ENCODE results near the gene FOLR3. TPM values are rescaled to one million over a fixed set of nuclear protein-coding genes. Genes with fewer than 3 reads are reported as not detected.

The FOLR3 gene
- total and polyA plus RNA-seq, 2 experiments from 2014 or later, result not detected

GRCh38 chr11:72111300-72112142 lies 24.0 kb upstream of the FOLR3 start:
- Histone ChIP-seq H3K9me3 (ENCODE audit: low read depth) (no peaks in the 10 kb centered on the region), H3K4me3 (peak overlapping the region; percentile 40)

DNA sequence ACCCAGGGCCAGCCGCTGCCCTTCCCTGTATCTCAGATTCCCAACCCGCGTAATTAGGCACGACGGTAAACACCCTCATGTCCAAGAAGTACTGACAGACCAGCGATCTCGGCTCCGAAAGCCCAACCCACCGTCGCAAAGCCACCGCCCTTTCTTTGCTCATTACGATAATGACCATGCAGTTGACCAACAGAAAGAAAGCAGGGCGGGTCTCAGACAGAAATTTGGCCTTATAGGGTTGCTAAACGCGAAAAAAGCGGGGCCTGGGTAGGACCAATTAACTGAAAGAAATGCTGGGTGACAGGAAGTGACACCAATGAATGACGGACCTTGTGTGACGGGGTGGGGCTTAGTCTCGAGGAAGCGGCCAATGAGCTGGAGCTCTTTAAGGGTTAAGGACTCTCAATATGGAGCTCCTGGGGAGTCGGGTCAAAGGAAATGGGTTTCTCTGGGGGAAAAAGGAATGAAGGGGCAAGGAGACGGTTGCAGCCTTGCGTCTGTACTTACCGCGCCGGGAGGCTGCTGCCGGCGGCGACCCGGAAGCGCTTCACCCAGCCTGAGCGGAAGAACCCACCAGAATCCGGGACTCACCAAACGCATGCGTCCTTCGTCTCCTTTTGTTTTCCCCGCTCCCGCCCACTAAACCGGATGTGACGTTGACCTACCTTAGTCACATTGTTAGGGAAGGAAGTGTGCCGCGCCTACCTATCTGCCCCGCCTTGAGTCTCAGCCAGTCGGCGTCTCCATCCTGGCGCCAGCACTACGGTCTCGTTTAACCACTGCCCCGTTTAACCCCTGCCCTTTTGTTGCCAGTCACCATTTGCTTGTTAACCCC lies 23.2 kb upstream of the FOLR3 start, which contains the start of gene ANAPC15:
TSS of gene ANAPC15 (minus strand) at position 553 of the 835 bp plus-strand sequence. CDS start 1,419 bp downstream, outside the sequence.
- TF ChIP-seq CTCF (IDR thresholded peaks at IDR 0.05; ENCODE audit: low read depth, low read length), result no peak
- Histone ChIP-seq H3K9me3 (ENCODE audit: low read depth) (no peaks in the 10 kb centered on the region), H3K4me3 (peak within 1 kb of the TSS; percentile 44), H3K27me3 (no peaks in the 10 kb centered on the region), H3K27ac (peak within 1 kb of the TSS; percentile 98), H3K4me1 (ENCODE audit: low read depth) (peaks cover 7% of the 10 kb centered on the region), H3K36me3 (no peaks in the 10 kb centered on the region)
- DNase-seq (ENCODE audit: low read depth in 1 of 2, low spot score in 1 of 2), result peak; percentile 99 to 100

More at GRCh38 chr11:72111300-72112142, 24.0 kb upstream of the FOLR3 start:
- H3K27ac ChIP-seq, result peak overlapping the region; percentile 98
- TF ChIP-seq CTCF (IDR thresholded peaks at IDR 0.05; ENCODE audit: low read depth, low read length), result no peak
- DNase-seq (ENCODE audit: low read depth in 1 of 2, low spot score in 1 of 2), result no peak
- H3K36me3 ChIP-seq, result no peaks in the 10 kb centered on the region
- H3K27me3 ChIP-seq, result no peaks in the 10 kb centered on the region
- H3K4me1 ChIP-seq (ENCODE audit: low read depth), result peaks cover 7% of the 10 kb centered on the region

DNA sequence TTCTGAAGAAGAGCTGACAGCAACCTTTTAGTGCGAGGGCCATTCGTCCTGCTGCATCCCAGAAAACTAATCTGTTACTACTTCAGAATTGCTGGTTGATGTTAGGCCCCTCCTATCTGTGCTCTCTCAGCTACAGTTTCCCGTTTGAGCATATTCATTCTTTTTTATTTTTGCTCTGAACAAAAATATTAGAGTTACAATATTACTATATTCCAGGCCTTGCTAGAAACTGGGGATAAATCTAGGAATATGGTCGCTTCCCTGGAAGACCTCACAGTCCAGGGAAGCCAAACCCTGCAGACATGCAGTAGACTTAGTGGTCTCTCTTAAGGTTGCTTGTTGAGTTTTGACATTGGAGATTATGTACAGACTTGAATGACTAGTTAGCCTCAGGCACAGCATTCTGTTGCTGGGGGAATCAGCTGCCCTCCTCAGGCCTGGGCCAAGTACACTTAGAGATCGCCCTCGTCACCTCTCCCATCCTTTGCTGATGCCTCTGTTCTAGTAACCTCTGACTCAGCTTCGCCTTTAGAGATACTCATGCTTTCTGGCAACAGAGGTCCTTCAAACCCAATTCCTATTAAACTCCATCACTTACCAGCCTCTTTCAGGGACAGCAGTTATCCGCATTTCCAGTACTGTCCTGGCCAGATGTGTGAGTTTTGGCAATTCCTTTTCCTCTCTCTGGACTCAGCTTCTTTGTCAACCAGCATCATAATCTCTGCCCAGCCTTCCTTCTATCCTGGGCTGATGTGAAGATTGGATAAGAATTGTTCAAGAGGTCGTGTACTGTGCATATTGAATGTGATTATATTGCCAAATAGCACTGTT lies 22.3 kb upstream of the FOLR3 start:
- H3K36me3 ChIP-seq, result no peaks in the 10 kb centered on the region
- DNase-seq (ENCODE audit: low read depth in 1 of 2, low spot score in 1 of 2), result no peak
- no peaks in the 10 kb centered on the region for H3K27me3 ChIP-seq
- H3K4me3 ChIP-seq, result peak overlapping the region; percentile 44
- no peaks in the 10 kb centered on the region for H3K9me3 ChIP-seq (ENCODE audit: low read depth)
- TF ChIP-seq CTCF (IDR thresholded peaks at IDR 0.05; ENCODE audit: low read depth, low read length), result no peak
- peaks cover 7% of the 10 kb centered on the region for H3K4me1 ChIP-seq (ENCODE audit: low read depth)
- H3K27ac ChIP-seq, result peak overlapping the region; percentile 98

- Histone ChIP-seq H3K27ac (no peak overlapping the region), H3K9me3 (ENCODE audit: low read depth) (no peaks in the 10 kb centered on the region), H3K36me3 (no peaks in the 10 kb centered on the region), H3K4me1 (ENCODE audit: low read depth) (peaks cover 7% of the 10 kb centered on the region), H3K4me3 (no peak overlapping the region), H3K27me3 (no peaks in the 10 kb centered on the region)
- no peak for TF ChIP-seq CTCF (IDR thresholded peaks at IDR 0.05; ENCODE audit: low read depth, low read length)
- DNase-seq (ENCODE audit: low read depth in 1 of 2, low spot score in 1 of 2), result no peak
These were observed 21.0 kb upstream of the FOLR3 start for GRCh38 chr11:72114570-72114969.
